Measurements from ENCODE around the gene CLEC3B.

- TF ChIP-seq CTCF (conservative IDR thresholded peaks at IDR 0.05; ENCODE audit: low read length) (no peak), EZH2phosphoT487 (IDR thresholded peaks at IDR 0.05; ENCODE audit: borderline replicate concordance) (no peak)
Measured at GRCh38 chr3:45062697-45063070, 36.6 kb downstream of the CLEC3B start.

Data from Loucy (cell line).